Uterus (tissue), 4 donors: Measurements from ENCODE around the gene ARHGDIB. TPM values are rescaled to one million over a fixed set of nuclear protein-coding genes. Genes with fewer than 3 reads are reported as not detected.

Experiments used
- DNase-seq, 2 donors: peaks; one replicate each; pipeline ENCODE4 v3.0.0-alpha.2; 2019 to 2020
- H3K27ac ChIP-seq, 2 donors: fragments of 200-600 bp; sonication (generic); 1 replicate in 1 of 2; 2 replicates in 1 of 2; pipeline ENCODE4 v1.5.1; 2016 to 2018
- H3K27me3 ChIP-seq, 2 donors: fragments of 200-600 bp; sonication (generic); one replicate each; pipeline ENCODE4 v1.5.1; 2018 to 2019; ENCODE audit warnings: control low read depth in 1 of 2
- H3K36me3 ChIP-seq, 2 donors: fragments of 200-600 bp; sonication (generic); one replicate each; pipeline ENCODE4 v1.5.1; 2019; ENCODE audit warnings: control low read depth in 1 of 2
- H3K4me1 ChIP-seq, 2 donors: fragments of 200-600 bp; sonication (generic); one replicate each; pipeline ENCODE4 v1.5.1; 2018 to 2019; ENCODE audit warnings: control low read depth in 1 of 2
- H3K4me3 ChIP-seq, 2 donors: fragments of 200-600 bp; sonication (generic); 1 replicate in 1 of 2; 2 replicates in 1 of 2; pipeline ENCODE4 v1.5.1; 2018 to 2019; ENCODE audit warnings: mild to moderate bottlenecking in 1 of 2
- H3K9me3 ChIP-seq, 2 donors: fragments of 200-600 bp; sonication (generic); one replicate each; pipeline ENCODE4 v1.5.1; 2019; ENCODE audit warnings: control low read depth in 1 of 2
- POLR2A ChIP-seq, 2 donors: fragments of 450-650 bp; IDR thresholded peaks; one replicate each; pipeline ENCODE4 v1.6.1; 2016; ENCODE audit warnings: antibody characterized with exemption in 2 of 2, mild to moderate bottlenecking in 1 of 2, moderate library complexity in 1 of 2
- intact Hi-C: fragments of 100-400 bp; cut with DNase I; formaldehyde crosslinking; loops from one replicate; pipeline ENCODE4 v1.15.1; 2023; ENCODE audit warnings: low total_unique reads
- total RNA-seq, 4 donors: library from RNA; depleted of rRNA in 3 of 4; stranded (reverse); fragments of >200 nt in 3 of 4; gene quantifications; one replicate each; pipeline versions ENCODE4 v1.1.0 to v1.2.4, GENCODE V29; 2014 to 2023
- TF ChIP-seq, protein P1 (sequence below), 4 experiments: fragments of 200-600 bp in 2 of 4; fragments of 450-650 bp in 2 of 4; sonication (generic) in 2 of 4; IDR thresholded peaks; one replicate each; pipeline ENCODE4 v1.5.1; 2016 to 2019; ENCODE audit warnings: antibody characterized with exemption in 4 of 4, mild to moderate bottlenecking in 2 of 4, moderate library complexity in 1 of 4
- donor health status: DM: yes; HTN: yes; CAD: no.

The ARHGDIB gene
- total RNA-seq, 4 donors from 2014 or later: 28.4 to 175 (median 59.9) TPM

DNA sequence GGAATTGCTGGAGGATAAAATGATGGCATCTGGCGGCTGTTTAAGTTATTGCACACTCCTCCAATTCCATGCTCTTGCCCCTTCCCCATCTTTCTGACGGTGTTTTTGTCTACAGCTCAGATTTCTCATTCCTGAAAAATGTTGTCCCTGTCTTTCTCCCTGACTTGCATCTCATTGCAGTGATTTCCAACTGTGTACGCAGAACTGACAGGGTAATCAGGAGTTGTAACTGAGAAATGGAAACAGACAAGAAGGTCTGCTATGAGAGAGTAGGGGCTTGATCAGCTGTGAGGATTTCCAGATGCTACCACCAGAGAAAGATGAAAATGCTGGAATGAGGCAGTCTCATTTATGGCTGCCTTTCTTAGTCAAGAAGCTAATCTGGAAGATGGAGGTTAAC is 24.4 kb downstream of the ARHGDIB start:
- TF ChIP-seq, protein P1, sequence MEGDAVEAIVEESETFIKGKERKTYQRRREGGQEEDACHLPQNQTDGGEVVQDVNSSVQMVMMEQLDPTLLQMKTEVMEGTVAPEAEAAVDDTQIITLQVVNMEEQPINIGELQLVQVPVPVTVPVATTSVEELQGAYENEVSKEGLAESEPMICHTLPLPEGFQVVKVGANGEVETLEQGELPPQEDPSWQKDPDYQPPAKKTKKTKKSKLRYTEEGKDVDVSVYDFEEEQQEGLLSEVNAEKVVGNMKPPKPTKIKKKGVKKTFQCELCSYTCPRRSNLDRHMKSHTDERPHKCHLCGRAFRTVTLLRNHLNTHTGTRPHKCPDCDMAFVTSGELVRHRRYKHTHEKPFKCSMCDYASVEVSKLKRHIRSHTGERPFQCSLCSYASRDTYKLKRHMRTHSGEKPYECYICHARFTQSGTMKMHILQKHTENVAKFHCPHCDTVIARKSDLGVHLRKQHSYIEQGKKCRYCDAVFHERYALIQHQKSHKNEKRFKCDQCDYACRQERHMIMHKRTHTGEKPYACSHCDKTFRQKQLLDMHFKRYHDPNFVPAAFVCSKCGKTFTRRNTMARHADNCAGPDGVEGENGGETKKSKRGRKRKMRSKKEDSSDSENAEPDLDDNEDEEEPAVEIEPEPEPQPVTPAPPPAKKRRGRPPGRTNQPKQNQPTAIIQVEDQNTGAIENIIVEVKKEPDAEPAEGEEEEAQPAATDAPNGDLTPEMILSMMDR (IDR thresholded peaks at IDR 0.05): no peak
- no peak for TF ChIP-seq POLR2A (IDR thresholded peaks at IDR 0.05)
- no peaks in the 10 kb centered on the region for H3K36me3 ChIP-seq
- intact Hi-C loops: loop anchor here (10.0 kb wide), 1 partner anchor 48 kb away; no protein-coding TSS in a partner anchor
- H3K9me3 ChIP-seq: no peaks in the 10 kb centered on the region
- H3K27ac ChIP-seq: no peak overlapping the region
- H3K27me3 ChIP-seq: no peaks in the 10 kb centered on the region
- no peak overlapping the region for H3K4me3 ChIP-seq
- H3K4me1 ChIP-seq: no peaks in the 10 kb centered on the region
- no peak for DNase-seq

DNA sequence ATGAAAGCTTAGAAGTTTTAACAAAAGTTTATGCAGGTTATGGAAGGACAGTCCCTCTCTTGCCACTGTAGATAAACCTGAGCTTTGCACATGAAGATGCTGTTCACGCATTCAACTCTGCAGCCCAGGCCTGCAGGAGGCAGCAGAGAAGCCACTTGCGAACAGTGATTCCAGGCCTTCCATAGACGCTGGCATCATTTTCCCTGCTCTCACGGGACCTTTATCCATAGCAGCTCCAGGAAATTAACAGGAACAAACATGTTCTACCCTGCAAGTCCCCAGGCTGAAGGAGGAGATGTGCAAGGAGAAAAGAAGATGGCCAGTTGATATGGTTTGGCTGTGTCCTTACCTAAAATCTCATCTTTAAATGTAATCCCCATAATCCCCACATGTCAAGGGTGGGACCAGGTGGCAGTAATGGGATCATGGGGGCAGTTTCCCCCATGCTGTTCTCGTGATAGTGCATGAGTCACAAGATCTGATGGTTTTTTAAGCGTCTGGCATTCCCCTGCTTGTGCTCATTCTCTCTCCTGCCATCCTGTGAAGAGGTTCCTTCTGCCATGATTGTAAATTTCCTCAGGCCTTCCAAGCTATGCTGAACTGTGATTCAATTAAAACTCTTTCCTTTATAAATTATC is 25.1 kb downstream of the ARHGDIB start:
- intact Hi-C loops: loop anchor here (10.0 kb wide), 1 partner anchor 48 kb away; no protein-coding TSS in a partner anchor
- H3K4me1 ChIP-seq: no peaks in the 10 kb centered on the region
- no peak overlapping the region for H3K27ac ChIP-seq
- no peaks in the 10 kb centered on the region for H3K9me3 ChIP-seq
- no peak for TF ChIP-seq POLR2A (IDR thresholded peaks at IDR 0.05)
- TF ChIP-seq, protein P1 (IDR thresholded peaks at IDR 0.05): peak in 1 of 4 experiments; percentile 7
- H3K4me3 ChIP-seq: no peak overlapping the region
- DNase-seq: no peak
- H3K27me3 ChIP-seq: no peaks in the 10 kb centered on the region
- no peaks in the 10 kb centered on the region for H3K36me3 ChIP-seq

DNA sequence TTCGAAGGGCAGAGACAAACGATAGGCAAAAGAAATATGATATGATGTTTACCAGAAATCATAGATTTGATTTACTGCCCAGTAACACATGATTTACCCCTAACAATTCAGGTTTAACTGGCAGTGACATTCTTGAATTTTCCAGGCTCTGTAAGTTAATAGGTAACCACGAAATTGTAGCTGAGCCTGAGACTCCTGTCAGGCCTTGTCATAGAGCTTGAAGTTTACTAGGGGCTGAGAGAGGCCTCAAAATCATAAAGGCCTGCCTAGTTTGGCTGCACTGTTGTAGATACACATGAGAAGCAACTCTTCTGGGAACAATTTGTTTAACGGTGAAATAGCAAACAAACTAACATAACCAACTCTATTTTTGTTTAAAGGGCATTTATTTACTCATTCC is 26.4 kb downstream of the ARHGDIB start:
- Histone ChIP-seq H3K27ac (no peak overlapping the region), H3K9me3 (no peaks in the 10 kb centered on the region), H3K4me3 (no peak overlapping the region), H3K36me3 (no peaks in the 10 kb centered on the region), H3K27me3 (no peaks in the 10 kb centered on the region), H3K4me1 (no peaks in the 10 kb centered on the region)
- no peak for DNase-seq
- intact Hi-C loops: loop anchor here (10.0 kb wide), 1 partner anchor 50 kb away; no protein-coding TSS in a partner anchor
- no peak for TF ChIP-seq POLR2A (IDR thresholded peaks at IDR 0.05)
- TF ChIP-seq, protein P1 (IDR thresholded peaks at IDR 0.05): no peak

DNA sequence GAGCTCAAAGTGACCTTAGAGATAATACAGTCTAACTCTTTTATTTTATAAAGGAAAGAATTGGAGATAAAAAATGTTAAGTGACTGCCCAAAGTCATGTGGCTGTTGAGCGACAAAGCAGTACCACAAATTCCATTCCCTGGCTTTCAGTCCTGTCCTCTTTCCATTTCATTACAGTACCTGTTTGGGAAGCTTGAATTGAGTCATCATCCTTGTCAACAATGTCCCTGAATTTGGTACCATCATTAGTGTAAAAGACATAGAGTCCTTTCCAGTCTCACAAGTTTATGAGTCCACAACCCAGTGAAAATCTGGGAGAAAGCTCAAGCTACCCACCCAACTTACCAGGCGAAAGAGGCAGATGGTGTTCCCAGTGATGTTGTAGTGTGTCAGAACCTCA is 26.9 kb downstream of the ARHGDIB start:
- Histone ChIP-seq H3K27me3 (no peaks in the 10 kb centered on the region), H3K36me3 (no peaks in the 10 kb centered on the region), H3K27ac (no peak overlapping the region), H3K4me3 (no peak overlapping the region), H3K4me1 (no peaks in the 10 kb centered on the region), H3K9me3 (no peaks in the 10 kb centered on the region)
- TF ChIP-seq, protein P1 (IDR thresholded peaks at IDR 0.05): no peak
- no peak for TF ChIP-seq POLR2A (IDR thresholded peaks at IDR 0.05)
- no peak for DNase-seq
- intact Hi-C loops: loop anchor here (10.0 kb wide), 1 partner anchor 50 kb away; no protein-coding TSS in a partner anchor

DNA sequence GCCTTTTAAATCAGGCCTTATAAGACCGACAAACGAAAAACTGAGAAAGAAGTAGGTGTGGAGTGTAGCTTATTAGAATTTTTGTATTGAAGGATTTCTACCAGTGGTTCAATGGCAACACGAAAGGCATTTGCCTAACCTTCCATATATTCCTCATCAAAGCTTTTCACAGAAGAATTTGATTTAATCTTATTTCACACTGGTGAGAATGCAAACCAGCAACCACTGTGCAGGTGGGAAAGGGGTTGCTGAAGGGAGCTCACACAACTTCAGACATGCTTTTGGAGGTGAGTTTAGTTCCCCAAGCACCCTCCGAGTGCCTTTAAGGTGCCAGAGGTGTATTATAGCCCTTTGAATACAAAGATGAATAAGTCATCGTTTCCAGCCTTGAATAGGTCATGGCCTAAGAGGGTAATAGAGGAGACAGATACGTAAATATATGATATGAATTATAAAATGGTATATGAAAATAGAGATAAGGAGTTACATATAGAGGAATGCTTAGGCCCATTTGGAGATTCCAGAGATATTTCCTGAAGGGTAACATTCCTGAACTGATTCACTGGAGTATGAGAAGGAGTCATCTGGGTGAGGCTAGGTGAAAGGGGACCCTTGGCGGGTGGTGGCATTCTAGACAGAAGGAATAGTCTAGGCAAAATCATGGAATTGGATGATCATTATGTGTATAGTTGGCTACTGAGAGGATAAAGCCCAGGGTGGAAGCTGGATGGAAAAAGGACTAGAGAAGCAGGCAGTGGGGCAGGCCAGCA is 29.4 kb downstream of the ARHGDIB start:
- no peak for TF ChIP-seq POLR2A (IDR thresholded peaks at IDR 0.05)
- TF ChIP-seq, protein P1 (IDR thresholded peaks at IDR 0.05): no peak
- Histone ChIP-seq H3K27ac (no peak overlapping the region), H3K27me3 (no peaks in the 10 kb centered on the region), H3K4me3 (no peak overlapping the region), H3K4me1 (no peaks in the 10 kb centered on the region), H3K36me3 (no peaks in the 10 kb centered on the region), H3K9me3 (no peaks in the 10 kb centered on the region)
- no peak for DNase-seq
- intact Hi-C loops: loop anchor here (10.0 kb wide), 1 partner anchor 53 kb away; no protein-coding TSS in a partner anchor
